ENCODE data around the gene DMAC1.

DNA sequence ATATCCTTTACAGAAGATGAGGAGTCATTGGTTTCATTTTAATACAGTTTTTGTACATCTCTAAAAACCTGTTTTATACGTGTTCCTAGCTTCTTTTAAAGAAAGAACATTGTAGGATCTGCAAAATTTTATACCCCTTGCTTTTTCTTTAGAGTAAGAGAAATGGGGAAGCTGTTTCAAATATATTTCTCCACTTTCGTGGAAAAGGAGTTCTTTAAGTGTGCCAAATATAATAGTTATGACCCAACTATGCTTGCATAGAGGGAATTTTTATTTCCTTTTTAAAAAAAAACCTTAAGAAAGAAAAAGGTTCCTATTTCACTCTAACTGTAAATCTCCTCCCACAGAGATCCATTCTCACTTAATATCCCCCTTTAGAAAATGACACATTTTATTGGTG, 27.5 kb upstream of the DMAC1 start:
- no peak for TF ChIP-seq SUZ12 (IDR thresholded peaks at IDR 0.05; ENCODE audit: extremely low read depth, insufficient read depth, insufficient read length)
- TF ChIP-seq ZNF274 (IDR thresholded peaks at IDR 0.05; ENCODE audit: low read depth, low read length), result no peak
- no peak for TF ChIP-seq YY1 (IDR thresholded peaks at IDR 0.05; ENCODE audit: insufficient read depth, insufficient read length)

Data from NT2/D1 (cell line).